Vagina (tissue), 2 donors: ENCODE results near the gene FOXC2.

Source experiments
- POLR2AphosphoS5 ChIP-seq, 2 donors: sonication (generic); formaldehyde crosslinking; IDR thresholded peaks; one replicate each; pipeline ENCODE4 v1.9.0; 2017; ENCODE audit warnings: antibody characterized with exemption in 2 of 2, mild to moderate bottlenecking in 2 of 2, low read depth in 1 of 2; ENCODE audit not compliant: insufficient read depth in 1 of 2
- TF ChIP-seq, protein P1 (sequence below), 3 experiments: fragments of 450-650 bp in 2 of 3; fragments of 200-600 bp in 1 of 3; sonication (generic) in 1 of 3; IDR thresholded peaks; one replicate each; pipeline ENCODE4 v1.5.1; 2017 to 2019; ENCODE audit warnings: antibody characterized with exemption in 3 of 3, mild to moderate bottlenecking in 2 of 3, moderate library complexity in 2 of 3

DNA sequence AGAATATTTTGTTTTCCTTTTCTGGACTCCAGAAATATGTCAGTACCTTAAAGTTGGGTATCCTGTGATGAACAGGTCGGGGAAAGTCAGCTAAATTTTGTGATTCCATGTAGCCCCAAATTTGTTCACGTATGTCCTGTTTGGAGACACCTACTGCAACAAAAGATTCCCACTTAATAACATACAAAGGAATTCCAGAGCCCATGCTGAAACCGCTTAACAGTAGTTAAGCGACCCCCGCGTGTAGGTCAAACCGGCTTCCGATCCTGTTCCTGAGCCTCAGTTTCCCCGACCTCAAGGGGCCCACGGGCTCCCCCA is 12.1 kb upstream of the FOXC2 start:
- TF ChIP-seq, protein P1, sequence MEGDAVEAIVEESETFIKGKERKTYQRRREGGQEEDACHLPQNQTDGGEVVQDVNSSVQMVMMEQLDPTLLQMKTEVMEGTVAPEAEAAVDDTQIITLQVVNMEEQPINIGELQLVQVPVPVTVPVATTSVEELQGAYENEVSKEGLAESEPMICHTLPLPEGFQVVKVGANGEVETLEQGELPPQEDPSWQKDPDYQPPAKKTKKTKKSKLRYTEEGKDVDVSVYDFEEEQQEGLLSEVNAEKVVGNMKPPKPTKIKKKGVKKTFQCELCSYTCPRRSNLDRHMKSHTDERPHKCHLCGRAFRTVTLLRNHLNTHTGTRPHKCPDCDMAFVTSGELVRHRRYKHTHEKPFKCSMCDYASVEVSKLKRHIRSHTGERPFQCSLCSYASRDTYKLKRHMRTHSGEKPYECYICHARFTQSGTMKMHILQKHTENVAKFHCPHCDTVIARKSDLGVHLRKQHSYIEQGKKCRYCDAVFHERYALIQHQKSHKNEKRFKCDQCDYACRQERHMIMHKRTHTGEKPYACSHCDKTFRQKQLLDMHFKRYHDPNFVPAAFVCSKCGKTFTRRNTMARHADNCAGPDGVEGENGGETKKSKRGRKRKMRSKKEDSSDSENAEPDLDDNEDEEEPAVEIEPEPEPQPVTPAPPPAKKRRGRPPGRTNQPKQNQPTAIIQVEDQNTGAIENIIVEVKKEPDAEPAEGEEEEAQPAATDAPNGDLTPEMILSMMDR (IDR thresholded peaks at IDR 0.05): no peak
- TF ChIP-seq POLR2AphosphoS5 (IDR thresholded peaks at IDR 0.05; ENCODE audit: insufficient read depth in 1 of 2, low read depth in 1 of 2): no peak
